Measurements from ENCODE around the gene LRCH1. TPM values are rescaled to one million over a fixed set of nuclear protein-coding genes. Genes with fewer than 3 reads are reported as not detected.

The LRCH1 gene
- polyA plus RNA-seq, 1 donor (not counting 4 experiments of a cell fraction or from before 2014, with no cell fraction given): 16.2 TPM

DNA sequence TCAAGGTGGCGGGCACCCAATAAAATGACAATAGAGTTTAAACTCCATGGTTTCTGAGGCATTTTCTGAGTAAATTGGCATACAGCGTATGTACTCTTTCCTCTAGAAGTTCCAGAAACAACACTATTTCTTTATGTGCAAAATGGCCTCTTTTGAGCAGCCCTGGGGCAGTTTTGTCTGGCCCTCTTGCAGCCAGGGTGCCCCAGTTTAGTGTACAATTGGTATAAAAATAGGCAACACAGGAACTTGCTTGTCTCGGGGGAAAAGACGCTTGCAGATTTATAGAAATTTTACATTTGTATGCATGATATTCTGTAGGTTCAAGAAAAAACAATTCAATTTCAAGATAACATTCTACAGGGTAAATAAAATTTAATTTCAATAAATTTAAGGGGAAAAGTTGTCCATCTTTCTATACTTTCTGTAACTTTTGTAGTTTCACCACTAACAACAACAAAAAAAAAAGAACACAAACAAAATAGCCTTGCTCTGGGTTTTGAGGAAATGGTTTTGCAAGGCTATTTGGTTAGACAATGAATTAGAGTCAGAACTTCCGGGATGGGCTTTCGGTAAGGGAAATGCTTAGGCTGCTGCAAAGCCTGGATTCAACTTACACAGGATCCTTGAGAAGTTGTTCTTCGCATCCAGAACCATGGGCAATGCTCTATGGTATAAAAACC lies 45.3 kb downstream of the LRCH1 start:
- Histone ChIP-seq H3K9me3 (ENCODE audit: control insufficient read depth, low read depth, low read length) (no peaks in the 10 kb centered on the region), H3K79me2 (ENCODE audit: control insufficient read depth, insufficient read depth, low read length) (peaks cover 77% of the 10 kb centered on the region), H3K9me1 (ENCODE audit: control insufficient read depth, extremely low read depth, insufficient read depth, low read length) (peaks cover 4% of the 10 kb centered on the region), H4K20me1 (ENCODE audit: control insufficient read depth, extremely low read depth, insufficient read depth, low read length) (no peaks in the 10 kb centered on the region), H3K4me2 (ENCODE audit: control insufficient read depth, extremely low read depth, insufficient read depth, low read depth, low read length) (no peak overlapping the region), H3K36me3 (ENCODE audit: control insufficient read depth in 2 of 2, extremely low read depth in 1 of 2, insufficient read depth in 2 of 2, low read length in 2 of 2) (no peaks in the 10 kb centered on the region), H3K27ac (ENCODE audit: control insufficient read depth, insufficient read depth, low read length) (no peak overlapping the region), H3K4me3 (ENCODE audit: control insufficient read depth in 2 of 3, extremely low read depth in 1 of 3, insufficient read depth in 2 of 3, low read depth in 1 of 3, low read length in 3 of 3) (no peak overlapping the region), H3K9ac (ENCODE audit: control insufficient read depth, extremely low read depth, insufficient read depth, low read length) (no peak overlapping the region), H2AFZ (ENCODE audit: control insufficient read depth, low read length) (no peak overlapping the region), H3K27me3 (ENCODE audit: control insufficient read depth, extremely low read depth, insufficient read depth, low read length) (no peaks in the 10 kb centered on the region), H3K4me1 (ENCODE audit: control insufficient read depth, extremely low read depth, insufficient read depth, low read length) (peaks cover 42% of the 10 kb centered on the region)
- FAIRE-seq (no peak), DNase-seq (ENCODE audit: low read depth, low spot score) (no peak)
- TF ChIP-seq, protein P1, sequence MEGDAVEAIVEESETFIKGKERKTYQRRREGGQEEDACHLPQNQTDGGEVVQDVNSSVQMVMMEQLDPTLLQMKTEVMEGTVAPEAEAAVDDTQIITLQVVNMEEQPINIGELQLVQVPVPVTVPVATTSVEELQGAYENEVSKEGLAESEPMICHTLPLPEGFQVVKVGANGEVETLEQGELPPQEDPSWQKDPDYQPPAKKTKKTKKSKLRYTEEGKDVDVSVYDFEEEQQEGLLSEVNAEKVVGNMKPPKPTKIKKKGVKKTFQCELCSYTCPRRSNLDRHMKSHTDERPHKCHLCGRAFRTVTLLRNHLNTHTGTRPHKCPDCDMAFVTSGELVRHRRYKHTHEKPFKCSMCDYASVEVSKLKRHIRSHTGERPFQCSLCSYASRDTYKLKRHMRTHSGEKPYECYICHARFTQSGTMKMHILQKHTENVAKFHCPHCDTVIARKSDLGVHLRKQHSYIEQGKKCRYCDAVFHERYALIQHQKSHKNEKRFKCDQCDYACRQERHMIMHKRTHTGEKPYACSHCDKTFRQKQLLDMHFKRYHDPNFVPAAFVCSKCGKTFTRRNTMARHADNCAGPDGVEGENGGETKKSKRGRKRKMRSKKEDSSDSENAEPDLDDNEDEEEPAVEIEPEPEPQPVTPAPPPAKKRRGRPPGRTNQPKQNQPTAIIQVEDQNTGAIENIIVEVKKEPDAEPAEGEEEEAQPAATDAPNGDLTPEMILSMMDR (optimal IDR thresholded peaks at IDR 0.05 in 1 of 3, IDR thresholded peaks at IDR 0.05 in 1 of 3, conservative IDR thresholded peaks at IDR 0.05 in 1 of 3; ENCODE audit: extremely low read depth in 1 of 3, insufficient read depth in 2 of 3, low read length in 3 of 3): no peak
- TF ChIP-seq EZH2 (IDR thresholded peaks at IDR 0.05; ENCODE audit: low read length): no peak
- dilution Hi-C loops (cut with MboI; ENCODE audit: extremely low pct_ligation_motif_present, low sequenced_read_pairs): no loop called here

DNA sequence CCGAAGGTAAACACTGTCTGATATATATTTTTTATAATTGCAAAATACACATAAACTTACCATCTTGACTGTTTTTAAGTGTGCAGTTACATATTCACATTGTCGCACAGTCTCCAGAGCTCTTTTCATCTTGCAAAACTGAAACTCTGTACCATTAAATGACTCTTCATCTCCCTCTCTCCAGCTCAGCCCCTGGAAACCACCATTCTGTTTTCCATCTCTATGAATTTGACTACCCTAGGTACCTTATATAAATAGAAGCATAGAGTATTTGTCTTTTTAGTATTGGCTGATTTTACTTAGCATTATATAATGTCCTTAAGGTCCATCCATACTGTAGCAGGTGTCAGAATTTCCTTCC lies 45.8 kb downstream of the LRCH1 start:
- FAIRE-seq (no peak), DNase-seq (ENCODE audit: low read depth, low spot score) (no peak)
- Histone ChIP-seq H3K9ac (ENCODE audit: control insufficient read depth, extremely low read depth, insufficient read depth, low read length) (no peak overlapping the region), H3K36me3 (ENCODE audit: control insufficient read depth in 2 of 2, extremely low read depth in 1 of 2, insufficient read depth in 2 of 2, low read length in 2 of 2) (no peaks in the 10 kb centered on the region), H3K4me2 (ENCODE audit: control insufficient read depth, extremely low read depth, insufficient read depth, low read depth, low read length) (no peak overlapping the region), H3K27me3 (ENCODE audit: control insufficient read depth, extremely low read depth, insufficient read depth, low read length) (no peaks in the 10 kb centered on the region), H3K9me1 (ENCODE audit: control insufficient read depth, extremely low read depth, insufficient read depth, low read length) (peaks cover 8% of the 10 kb centered on the region), H3K79me2 (ENCODE audit: control insufficient read depth, insufficient read depth, low read length) (peaks cover 77% of the 10 kb centered on the region), H4K20me1 (ENCODE audit: control insufficient read depth, extremely low read depth, insufficient read depth, low read length) (no peaks in the 10 kb centered on the region), H3K4me1 (ENCODE audit: control insufficient read depth, extremely low read depth, insufficient read depth, low read length) (peaks cover 43% of the 10 kb centered on the region), H3K27ac (ENCODE audit: control insufficient read depth, insufficient read depth, low read length) (no peak overlapping the region), H3K9me3 (ENCODE audit: control insufficient read depth, low read depth, low read length) (no peaks in the 10 kb centered on the region), H3K4me3 (ENCODE audit: control insufficient read depth in 2 of 3, extremely low read depth in 1 of 3, insufficient read depth in 2 of 3, low read depth in 1 of 3, low read length in 3 of 3) (no peak overlapping the region), H2AFZ (ENCODE audit: control insufficient read depth, low read length) (no peak overlapping the region)
- TF ChIP-seq EZH2 (IDR thresholded peaks at IDR 0.05; ENCODE audit: low read length): no peak
- TF ChIP-seq, protein P1 (optimal IDR thresholded peaks at IDR 0.05 in 1 of 3, IDR thresholded peaks at IDR 0.05 in 1 of 3, conservative IDR thresholded peaks at IDR 0.05 in 1 of 3; ENCODE audit: extremely low read depth in 1 of 3, insufficient read depth in 2 of 3, low read length in 3 of 3): no peak
- dilution Hi-C loops (cut with MboI; ENCODE audit: extremely low pct_ligation_motif_present, low sequenced_read_pairs): no loop called here
